Right ventricle myocardium superior (tissue), 1 donor: ENCODE results near the gene C20orf173. TPM values are rescaled to one million over a fixed set of nuclear protein-coding genes. Genes with fewer than 3 reads are reported as not detected.
A peak's percentile ranks its signal among the peaks of the same experiment; 100 is the strongest.
"Not testable (repeated sequence)": the region's sequence is repeated elsewhere in the genome, so short reads cannot be mapped to it uniquely, and the experiment has no call there.

Source experiments
- ATAC-seq: fragments of 200-7000 bp; cut with Tn5 transposase; one replicate; pipeline ENCODE4 v1.9.1; 2020; ENCODE audit warnings: mild to moderate bottlenecking; ENCODE audit not compliant: poor library complexity
- DNase-seq: peaks from one replicate; pipeline ENCODE4 v3.0.0-alpha.2; 2020
- intact Hi-C: fragments of 100-400 bp; cut with DNase I; formaldehyde crosslinking; loops from one replicate; pipeline ENCODE4 v1.11.2; 2022
- long read RNA-seq: library from polyadenylated mRNA; unstranded; transcript quantifications from one replicate; pipeline ENCODE4 v2.0.0, GENCODE V29; 2021
- total RNA-seq: library from RNA; stranded (reverse); fragmentation: NEBNext Ultra II Directional; extraction: Animal tissue kit (Norgen Biotek cat#: 25700); gene quantifications from one replicate; pipeline ENCODE4 v1.2.1, GENCODE V29; 2021
- donor health status: DM: no; HTN: yes; CAD: no; lungs with severe emphysema.

C20orf173 gene
- total RNA-seq, result not detected
- long read RNA-seq, result 0 reads

GRCh38 chr20:35529552-35529951, at the start of gene C20orf173:
Gene C20orf173 (minus strand): TSS chr20:35529652. CDS start chr20:35529373, 279 bp downstream.
- no peak for DNase-seq
- no peak for ATAC-seq
- intact Hi-C loops, result no loop called here

GRCh38 chr20:35579196-35579595, 49.7 kb upstream of the C20orf173 start:
- intact Hi-C loops, result no loop called here
- no peak for ATAC-seq
- no peak for DNase-seq

- no peak for DNase-seq
- no peak for ATAC-seq
These were observed 49.0 kb upstream of the C20orf173 start for GRCh38 chr20:35578469-35578868.

GRCh38 chr20:35576816-35577215, 47.4 kb upstream of the C20orf173 start:
- intact Hi-C loops, result no loop called here
- DNase-seq, result no peak
- ATAC-seq, result no peak

More at GRCh38 chr20:35578469-35578868, 49.0 kb upstream of the C20orf173 start:
- intact Hi-C loops, result no loop called here

- DNase-seq (no peak), ATAC-seq (no peak)
- intact Hi-C loops, result no loop called here
These were observed 46.5 kb upstream of the C20orf173 start for GRCh38 chr20:35575958-35576357.

GRCh38 chr20:35572838-35573237, 43.4 kb upstream of the C20orf173 start:
- DNase-seq (no peak), ATAC-seq (no peak)
- intact Hi-C loops, result no loop called here

GRCh38 chr20:35571555-35571954, 42.1 kb upstream of the C20orf173 start:
- ATAC-seq (no peak), DNase-seq (no peak)
- intact Hi-C loops, result no loop called here

GRCh38 chr20:35568645-35569044, 39.2 kb upstream of the C20orf173 start:
- intact Hi-C loops, result no loop called here
- DNase-seq (no peak), ATAC-seq (no peak)

- DNase-seq (no peak), ATAC-seq (no peak)
- intact Hi-C loops, result no loop called here
These were observed 35.5 kb upstream of the C20orf173 start for GRCh38 chr20:35564905-35565304.

GRCh38 chr20:35563834-35564233, 34.4 kb upstream of the C20orf173 start:
- intact Hi-C loops, result no loop called here
- no peak for ATAC-seq
- no peak for DNase-seq

- DNase-seq, result no peak
- intact Hi-C loops, result no loop called here
- ATAC-seq, result no peak
These were observed 33.2 kb upstream of the C20orf173 start for GRCh38 chr20:35562541-35563110.

GRCh38 chr20:35561671-35562070, 32.2 kb upstream of the C20orf173 start:
- ATAC-seq (no peak), DNase-seq (no peak)
- intact Hi-C loops, result no loop called here

GRCh38 chr20:35561268-35561667, 31.8 kb upstream of the C20orf173 start:
- peak; percentile 50 for ATAC-seq
- intact Hi-C loops, result no loop called here
- no peak for DNase-seq

GRCh38 chr20:35560541-35560940, 31.1 kb upstream of the C20orf173 start:
- ATAC-seq, result no peak
- DNase-seq, result no peak
- intact Hi-C loops, result no loop called here

GRCh38 chr20:35560105-35560511, 30.7 kb upstream of the C20orf173 start:
- intact Hi-C loops, result no loop called here
- no peak for DNase-seq

GRCh38 chr20:35559042-35559693, 29.7 kb upstream of the C20orf173 start:
- intact Hi-C loops, result no loop called here
- no peak for DNase-seq
- ATAC-seq, result no peak

More at GRCh38 chr20:35560105-35560511, 30.7 kb upstream of the C20orf173 start:
- ATAC-seq, result no peak

GRCh38 chr20:35558451-35558850, 29.0 kb upstream of the C20orf173 start:
- ATAC-seq (no peak), DNase-seq (no peak)
- intact Hi-C loops, result no loop called here

- intact Hi-C loops, result no loop called here
- no peak for DNase-seq
- ATAC-seq, result no peak
These were observed 27.4 kb upstream of the C20orf173 start for GRCh38 chr20:35556871-35557270.

- intact Hi-C loops, result no loop called here
These were observed 26.6 kb upstream of the C20orf173 start for GRCh38 chr20:35555951-35556645.

GRCh38 chr20:35555461-35555860, 26.0 kb upstream of the C20orf173 start:
- ATAC-seq, DNase-seq, intact Hi-C loops: not testable (repeated sequence)

More at GRCh38 chr20:35555951-35556645, 26.6 kb upstream of the C20orf173 start:
- no peak for ATAC-seq
- no peak for DNase-seq
